Neural progenitor cell (in vitro differentiated cells): ENCODE data around the gene PCCA.

Source experiments
- EZH2phosphoT487 ChIP-seq: fragments of 200-600 bp; sonication (generic); IDR thresholded peaks from 2 replicates; pipeline ENCODE4 v1.6.1; 2017; ENCODE audit warnings: antibody characterized with exemption
- TF ChIP-seq, protein P1 (sequence below): fragments of 200-600 bp; sonication (generic); IDR thresholded peaks from 2 replicates; pipeline ENCODE4 v1.5.1; 2017; ENCODE audit warnings: antibody characterized with exemption, mild to moderate bottlenecking

DNA sequence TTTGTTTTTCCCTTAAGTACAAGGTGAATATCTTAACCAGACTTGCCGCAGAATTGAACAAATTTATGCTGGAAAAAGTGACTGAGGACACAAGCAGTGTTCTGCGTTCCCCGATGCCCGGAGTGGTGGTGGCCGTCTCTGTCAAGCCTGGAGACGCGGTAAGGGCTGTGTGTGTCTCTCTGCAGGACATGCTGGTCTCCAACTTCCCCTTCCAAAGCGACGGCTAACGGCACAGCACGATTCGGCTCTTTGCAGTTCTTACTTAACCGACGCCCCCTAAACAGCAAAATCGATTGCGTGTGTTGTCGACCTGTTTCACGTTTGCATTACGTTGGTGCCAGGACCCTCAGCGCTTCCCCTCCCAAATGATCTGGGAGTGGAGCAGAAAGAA lies 426.5 kb downstream of the PCCA start:
- TF ChIP-seq, protein P1, sequence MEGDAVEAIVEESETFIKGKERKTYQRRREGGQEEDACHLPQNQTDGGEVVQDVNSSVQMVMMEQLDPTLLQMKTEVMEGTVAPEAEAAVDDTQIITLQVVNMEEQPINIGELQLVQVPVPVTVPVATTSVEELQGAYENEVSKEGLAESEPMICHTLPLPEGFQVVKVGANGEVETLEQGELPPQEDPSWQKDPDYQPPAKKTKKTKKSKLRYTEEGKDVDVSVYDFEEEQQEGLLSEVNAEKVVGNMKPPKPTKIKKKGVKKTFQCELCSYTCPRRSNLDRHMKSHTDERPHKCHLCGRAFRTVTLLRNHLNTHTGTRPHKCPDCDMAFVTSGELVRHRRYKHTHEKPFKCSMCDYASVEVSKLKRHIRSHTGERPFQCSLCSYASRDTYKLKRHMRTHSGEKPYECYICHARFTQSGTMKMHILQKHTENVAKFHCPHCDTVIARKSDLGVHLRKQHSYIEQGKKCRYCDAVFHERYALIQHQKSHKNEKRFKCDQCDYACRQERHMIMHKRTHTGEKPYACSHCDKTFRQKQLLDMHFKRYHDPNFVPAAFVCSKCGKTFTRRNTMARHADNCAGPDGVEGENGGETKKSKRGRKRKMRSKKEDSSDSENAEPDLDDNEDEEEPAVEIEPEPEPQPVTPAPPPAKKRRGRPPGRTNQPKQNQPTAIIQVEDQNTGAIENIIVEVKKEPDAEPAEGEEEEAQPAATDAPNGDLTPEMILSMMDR, result no peak
- TF ChIP-seq EZH2phosphoT487, result no peak
